ENCODE data around the gene KRT26.
"Not testable (repeated sequence)": the region's sequence is repeated elsewhere in the genome, so short reads cannot be mapped to it uniquely, and the experiment has no call there.

The KRT26 gene

GRCh38 chr17:40772101-40772500, at the start of gene KRT26:
Gene KRT26, minus strand, starts transcription at chr17:40772201. Its CDS starts 88 bp downstream, at chr17:40772113.
- DNase-seq = no peak

- no peak for DNase-seq
Observed at GRCh38 chr17:40821536-40821935, 49.5 kb upstream of the KRT26 start.

- no peak for DNase-seq
Observed at GRCh38 chr17:40820228-40820838, 48.3 kb upstream of the KRT26 start.

GRCh38 chr17:40819528-40820125, 47.6 kb upstream of the KRT26 start:
- no peak for DNase-seq

GRCh38 chr17:40818733-40819527, 46.9 kb upstream of the KRT26 start:
- DNase-seq = peak; percentile 72

GRCh38 chr17:40818343-40818732, 46.3 kb upstream of the KRT26 start:
- DNase-seq = no peak

- DNase-seq = no peak
Observed at GRCh38 chr17:40817103-40817682, 45.2 kb upstream of the KRT26 start.

- DNase-seq = no peak
Observed at GRCh38 chr17:40816569-40816968, 44.6 kb upstream of the KRT26 start.

GRCh38 chr17:40815381-40815780, 43.4 kb upstream of the KRT26 start:
- DNase-seq = no peak

GRCh38 chr17:40814657-40815056, 42.7 kb upstream of the KRT26 start:
- DNase-seq = not testable (repeated sequence)

GRCh38 chr17:40813804-40814203, 41.8 kb upstream of the KRT26 start:
- DNase-seq = no peak

- no peak for DNase-seq
Observed at GRCh38 chr17:40812639-40813038, 40.6 kb upstream of the KRT26 start.

GRCh38 chr17:40810494-40810893, 38.5 kb upstream of the KRT26 start:
- DNase-seq = no peak

GRCh38 chr17:40809721-40810421, 37.9 kb upstream of the KRT26 start:
- DNase-seq = no peak

- DNase-seq = no peak
Observed at GRCh38 chr17:40806131-40806530, 34.1 kb upstream of the KRT26 start.

- peak; percentile 32 for DNase-seq
Observed at GRCh38 chr17:40803617-40804082, 31.6 kb upstream of the KRT26 start.

GRCh38 chr17:40801157-40801556, 29.2 kb upstream of the KRT26 start:
- DNase-seq = no peak

- no peak for DNase-seq
Observed at GRCh38 chr17:40800381-40800780, 28.4 kb upstream of the KRT26 start.

- DNase-seq = no peak
Observed at GRCh38 chr17:40799859-40800258, 27.9 kb upstream of the KRT26 start, which contains the start of gene KRT28. Gene KRT28, minus strand, starts transcription at chr17:40799959. Its CDS starts 66 bp downstream, at chr17:40799893.

GRCh38 chr17:40796846-40797245, 24.8 kb upstream of the KRT26 start:
- no peak for DNase-seq

- DNase-seq = no peak
Observed at GRCh38 chr17:40795019-40795667, 23.1 kb upstream of the KRT26 start.

- no peak for DNase-seq
Observed at GRCh38 chr17:40794466-40794865, 22.5 kb upstream of the KRT26 start.
